Activated CD4-positive, alpha-beta T cell treated with anti-CD3 and anti-CD28 coated beads, Interleukin-2, amount 10 ng/mL, durations not matched to agents 7 days and 5 days (primary cell): ENCODE measurements around the gene ISYNA1. TPM values are rescaled to one million over a fixed set of nuclear protein-coding genes. Genes with fewer than 3 reads are reported as not detected.

Source experiments
- CTCF ChIA-PET: fragments of 350-600 bp; sonication (Branson Sonifier 250); formaldehyde crosslinking; loops from one replicate; lab custom pipeline; 2021; ENCODE audit warnings: antibody characterized with exemption; lab: Charles Lee
- POLR2A ChIA-PET: fragments of 350-600 bp; sonication (Branson Sonifier 250); formaldehyde crosslinking; loops from one replicate; lab custom pipeline; 2021; ENCODE audit warnings: antibody characterized with exemption; lab: Charles Lee
- DNase-seq: peaks from one replicate; pipeline ENCODE4 v3.0.0-alpha.2; 2020
- H3K27ac Mint-ChIP-seq: one replicate; pipeline ENCODE4 v1.8.0; 2021; ENCODE audit warnings: mild to moderate bottlenecking, moderate library complexity, mixed read lengths
- H3K27me3 Mint-ChIP-seq: one replicate; pipeline ENCODE4 v1.8.0; 2021; ENCODE audit warnings: mixed read lengths
- H3K36me3 Mint-ChIP-seq: one replicate; pipeline ENCODE4 v1.8.0; 2021; ENCODE audit warnings: low read depth, mixed read lengths
- H3K4me1 Mint-ChIP-seq: one replicate; pipeline ENCODE4 v1.8.0; 2021; ENCODE audit warnings: mixed read lengths
- H3K4me3 Mint-ChIP-seq: one replicate; pipeline ENCODE4 v1.8.0; 2021; ENCODE audit warnings: mild to moderate bottlenecking, moderate library complexity, mixed read lengths
- H3K9me3 Mint-ChIP-seq: one replicate; pipeline ENCODE4 v1.8.0; 2021; ENCODE audit warnings: mixed read lengths
- total RNA-seq, 2 experiments: library from RNA; stranded (reverse); gene quantifications; one replicate each; pipeline ENCODE4 v1.2.3, GENCODE V29; 2021

ISYNA1 gene
- total RNA-seq, 2 experiments from 2014 or later = 10.7 to 12.1 TPM

GRCh38 chr19:18433735-18434398 is 4.1 kb downstream of the ISYNA1 start:
- Mint-ChIP-seq H3K4me3 (no peak overlapping the region), H3K4me1 (peaks cover 35% of the 10 kb centered on the region), H3K36me3 (peaks cover 18% of the 10 kb centered on the region), H3K9me3 (no peaks in the 10 kb centered on the region), H3K27me3 (no peaks in the 10 kb centered on the region), H3K27ac (no peak overlapping the region)
- DNase-seq = no peak
- POLR2A ChIA-PET = interaction anchor here (0.7 kb wide), 1 partner anchor 156 kb away, joined by 3 read pairs; no protein-coding TSS in a partner anchor
- CTCF ChIA-PET = interaction anchor here (1.0 to 2.8 kb wide), 5 partner anchors 8 to 480 kb away, joined by 3 to 7 read pairs (median 6); partner anchors contain the start of gene SSBP4

GRCh38 chr19:18433015-18433691 is 4.8 kb downstream of the ISYNA1 start:
- Mint-ChIP-seq H3K4me3 (no peak overlapping the region), H3K4me1 (peaks cover 41% of the 10 kb centered on the region), H3K36me3 (peaks cover 18% of the 10 kb centered on the region), H3K9me3 (no peaks in the 10 kb centered on the region), H3K27me3 (no peaks in the 10 kb centered on the region), H3K27ac (no peak overlapping the region)
- POLR2A ChIA-PET = no interaction called here
- no peak for DNase-seq
- CTCF ChIA-PET = interaction anchor here (2.8 kb wide), 1 partner anchor 18 kb away, joined by 7 read pairs; no protein-coding TSS in a partner anchor

GRCh38 chr19:18432275-18433014 is 5.5 kb downstream of the ISYNA1 start:
- Mint-ChIP-seq H3K27me3 (no peaks in the 10 kb centered on the region), H3K36me3 (peaks cover 18% of the 10 kb centered on the region), H3K4me1 (peaks cover 41% of the 10 kb centered on the region), H3K9me3 (no peaks in the 10 kb centered on the region), H3K4me3 (no peak overlapping the region), H3K27ac (no peak overlapping the region)
- DNase-seq = no peak
- ChIA-PET POLR2A (interaction anchor here (0.6 to 0.7 kb wide), 2 partner anchors 18 to 239 kb away, joined by 3 read pairs; partner anchors contain the start of gene MPV17L2), CTCF (interaction anchor here (1.3 to 1.4 kb wide), 3 partner anchors 11 to 16 kb away, joined by 3 read pairs; partner anchors contain the start of gene SSBP4)

GRCh38 chr19:18431351-18432197 is 6.4 kb downstream of the ISYNA1 start:
- Mint-ChIP-seq H3K36me3 (peaks cover 18% of the 10 kb centered on the region), H3K27ac (no peak overlapping the region), H3K9me3 (no peaks in the 10 kb centered on the region), H3K4me1 (peaks cover 38% of the 10 kb centered on the region), H3K4me3 (no peak overlapping the region), H3K27me3 (no peaks in the 10 kb centered on the region)
- DNase-seq = no peak
- CTCF ChIA-PET = interaction anchor here (0.5 to 1.4 kb wide), 5 partner anchors 9 to 84 kb away, joined by 3 to 4 read pairs (median 3); partner anchors contain the start of gene SSBP4
- POLR2A ChIA-PET = interaction anchor here (0.6 to 0.7 kb wide), 2 partner anchors 17 to 239 kb away, joined by 3 read pairs; partner anchors contain the start of gene MPV17L2

GRCh38 chr19:18430417-18431144 is 7.4 kb downstream of the ISYNA1 start:
- H3K4me3 Mint-ChIP-seq = no peak overlapping the region
- ChIA-PET POLR2A (no interaction called here), CTCF (interaction anchor here (1.1 kb wide), 1 partner anchor 10 kb away, joined by 4 read pairs; no protein-coding TSS in a partner anchor)
- DNase-seq = no peak
- H3K27ac Mint-ChIP-seq = peak overlapping the region; percentile 54
- H3K27me3 Mint-ChIP-seq = no peaks in the 10 kb centered on the region
- H3K4me1 Mint-ChIP-seq = peaks cover 36% of the 10 kb centered on the region
- H3K9me3 Mint-ChIP-seq = no peaks in the 10 kb centered on the region
- H3K36me3 Mint-ChIP-seq = peaks cover 17% of the 10 kb centered on the region

- Mint-ChIP-seq H3K27ac (peak overlapping the region; percentile 87), H3K4me1 (peaks cover 40% of the 10 kb centered on the region), H3K4me3 (peak overlapping the region; percentile 70), H3K27me3 (no peaks in the 10 kb centered on the region), H3K9me3 (no peaks in the 10 kb centered on the region), H3K36me3 (peaks cover 14% of the 10 kb centered on the region)
- POLR2A ChIA-PET = no interaction called here
- DNase-seq = peak; percentile 50
- CTCF ChIA-PET = interaction anchor here (3.2 kb wide), 1 partner anchor 10 kb away, joined by 13 read pairs; the partner anchor contains the start of gene SSBP4
Measured at GRCh38 chr19:18429717-18430416, 8.1 kb downstream of the ISYNA1 start.

- H3K36me3 Mint-ChIP-seq = peaks cover 13% of the 10 kb centered on the region
- POLR2A ChIA-PET = no interaction called here
- H3K27ac Mint-ChIP-seq = peak overlapping the region; percentile 62
- no peaks in the 10 kb centered on the region for H3K9me3 Mint-ChIP-seq
- DNase-seq = peak; percentile 85
- CTCF ChIA-PET = interaction anchor here (1.3 to 3.2 kb wide), 2 partner anchors 9 to 14 kb away, joined by 3 to 13 read pairs; partner anchors contain the start of gene SSBP4
- peak overlapping the region; percentile 70 for H3K4me3 Mint-ChIP-seq
- H3K27me3 Mint-ChIP-seq = no peaks in the 10 kb centered on the region
- H3K4me1 Mint-ChIP-seq = peaks cover 44% of the 10 kb centered on the region
Measured at GRCh38 chr19:18428787-18429674, 8.9 kb downstream of the ISYNA1 start.

GRCh38 chr19:18428173-18428786 is 9.7 kb downstream of the ISYNA1 start:
- H3K4me3 Mint-ChIP-seq = no peak overlapping the region
- H3K27me3 Mint-ChIP-seq = no peaks in the 10 kb centered on the region
- DNase-seq = no peak
- peaks cover 15% of the 10 kb centered on the region for H3K36me3 Mint-ChIP-seq
- H3K4me1 Mint-ChIP-seq = peaks cover 52% of the 10 kb centered on the region
- no peak overlapping the region for H3K27ac Mint-ChIP-seq
- POLR2A ChIA-PET = no interaction called here
- CTCF ChIA-PET = interaction anchor here (1.3 to 3.2 kb wide), 2 partner anchors 9 to 14 kb away, joined by 3 to 13 read pairs; partner anchors contain the start of gene SSBP4
- no peaks in the 10 kb centered on the region for H3K9me3 Mint-ChIP-seq

GRCh38 chr19:18427743-18428113 is 10.2 kb downstream of the ISYNA1 start:
- DNase-seq = no peak
- H3K27ac Mint-ChIP-seq = no peak overlapping the region
- POLR2A ChIA-PET = no interaction called here
- peaks cover 20% of the 10 kb centered on the region for H3K36me3 Mint-ChIP-seq
- H3K27me3 Mint-ChIP-seq = no peaks in the 10 kb centered on the region
- CTCF ChIA-PET = interaction anchor here (3.2 kb wide), 1 partner anchor 8 kb away, joined by 13 read pairs; the partner anchor contains the start of gene SSBP4
- peaks cover 56% of the 10 kb centered on the region for H3K4me1 Mint-ChIP-seq
- no peak overlapping the region for H3K4me3 Mint-ChIP-seq
- H3K9me3 Mint-ChIP-seq = no peaks in the 10 kb centered on the region
